GM18868 (cell line): Measurements from ENCODE around the gene PIEZO2.
A peak's percentile ranks its signal among the peaks of the same experiment; 100 is the strongest.

Experiments
- ATAC-seq: cut with Tn5 transposase; IDR thresholded peaks from one replicate; pipeline ENCODE4 v1.9.1; 2021; ENCODE audit warnings: mild to moderate bottlenecking, moderate library complexity; ENCODE audit not compliant: unreplicated experiment

PIEZO2 gene

DNA sequence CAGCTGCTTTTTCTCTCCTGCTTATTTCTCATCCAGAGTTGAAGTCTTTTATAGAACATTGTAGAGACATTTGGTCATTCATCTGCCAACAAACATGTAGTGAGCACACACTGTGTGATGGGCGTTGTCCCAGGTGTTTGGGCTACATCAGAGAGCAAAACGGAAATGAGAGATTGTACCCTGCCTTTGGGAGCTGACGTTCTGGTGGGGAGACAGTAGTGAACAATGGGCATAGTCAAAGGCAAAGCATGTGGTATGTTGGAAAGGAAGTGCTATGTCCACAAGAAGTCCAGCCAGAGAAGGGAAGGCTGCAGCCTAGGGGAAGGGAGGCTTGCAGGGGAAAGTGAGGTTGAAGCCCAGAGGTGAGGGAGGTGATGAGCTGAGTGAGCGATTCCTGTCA lies 78.1 kb downstream of the PIEZO2 start:
- ATAC-seq, result no peak

DNA sequence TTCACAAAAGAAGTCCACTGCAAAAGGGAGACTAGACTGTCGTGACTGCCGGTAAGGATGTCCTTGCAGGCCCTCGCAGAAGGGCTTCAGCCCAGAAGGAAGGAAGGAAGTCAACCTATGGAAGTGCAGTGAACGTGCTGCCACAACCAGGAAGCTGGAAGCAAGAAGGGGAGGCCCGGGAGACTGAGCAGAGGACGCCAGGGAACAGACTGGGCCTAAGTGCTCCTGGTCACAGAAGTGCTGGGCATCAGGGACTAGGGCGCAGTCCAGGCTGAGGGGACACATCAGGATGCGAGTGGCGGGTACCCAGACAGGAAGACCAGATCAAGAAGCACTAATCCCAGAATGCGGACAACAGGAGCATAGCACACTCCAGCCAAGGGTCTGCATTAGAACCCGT lies 78.8 kb downstream of the PIEZO2 start:
- no peak for ATAC-seq

- ATAC-seq, result no peak
Measured at GRCh38 chr18:11066038-11066437, 83.3 kb downstream of the PIEZO2 start.

- ATAC-seq, result no peak
Measured at GRCh38 chr18:11064727-11065460, 84.5 kb downstream of the PIEZO2 start.

DNA sequence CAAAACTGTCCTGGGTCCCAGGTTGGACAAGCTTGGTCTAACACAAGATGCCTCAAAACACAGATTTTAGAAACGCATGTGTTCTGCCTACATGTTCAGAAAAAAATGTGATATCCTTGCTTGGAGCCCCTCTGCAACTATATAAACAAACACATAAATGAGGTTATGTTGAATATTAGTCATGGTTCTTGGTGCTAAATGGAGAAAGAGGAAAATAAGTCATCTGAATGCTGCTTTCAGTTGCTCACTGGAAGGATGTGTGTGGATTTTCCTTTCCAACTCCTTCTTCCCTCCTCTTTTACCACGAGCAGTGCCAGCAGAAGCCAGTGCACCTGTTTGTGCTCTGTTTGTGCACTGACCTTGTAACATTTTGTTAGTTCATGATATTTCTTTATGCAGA lies 85.3 kb downstream of the PIEZO2 start:
- no peak for ATAC-seq

DNA sequence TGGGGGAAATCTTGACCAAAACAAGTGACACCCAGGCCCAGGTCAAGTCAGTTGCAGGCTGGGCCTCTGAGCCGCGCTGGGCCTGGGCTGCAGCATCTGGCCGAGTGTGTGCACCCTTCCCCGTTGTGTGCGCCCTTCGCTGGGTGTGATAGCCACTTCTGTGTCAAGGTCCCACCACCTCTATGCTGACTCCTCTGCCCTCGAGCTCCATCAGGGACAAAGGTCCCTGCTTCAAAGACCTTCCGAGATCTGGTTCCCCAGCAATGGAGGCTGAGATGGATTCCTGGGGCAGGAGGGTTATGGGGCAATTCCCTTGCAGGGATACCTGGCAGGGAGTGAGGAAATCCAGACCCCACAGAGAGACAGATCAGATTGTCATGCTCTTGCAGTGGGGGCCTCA lies 93.6 kb downstream of the PIEZO2 start:
- ATAC-seq, result no peak

- no peak for ATAC-seq
Measured at GRCh38 chr18:11054497-11054896, 94.9 kb downstream of the PIEZO2 start.

DNA sequence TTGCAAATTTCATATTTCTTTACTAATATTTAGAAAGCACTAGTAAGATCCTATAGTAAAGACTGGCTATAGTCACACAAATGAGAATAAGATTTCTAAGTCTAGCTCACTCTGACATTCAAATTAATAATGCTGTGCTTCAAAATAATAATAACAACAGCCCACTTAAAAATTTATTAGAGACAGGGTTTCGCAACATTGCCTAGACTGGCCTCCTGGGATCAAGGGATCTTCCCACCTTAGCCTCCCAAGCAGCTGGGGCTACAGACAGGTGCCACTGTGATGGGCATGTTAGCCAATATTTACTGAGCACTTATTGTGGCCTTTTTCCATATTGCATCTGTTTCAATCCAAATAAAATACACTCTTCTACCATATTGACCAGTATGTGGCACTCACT lies 96.1 kb downstream of the PIEZO2 start:
- no peak for ATAC-seq

GRCh38 chr18:11052800-11053199 lies 96.6 kb downstream of the PIEZO2 start:
- peak; percentile 90 for ATAC-seq

GRCh38 chr18:11051462-11051861 lies 97.9 kb downstream of the PIEZO2 start:
- ATAC-seq, result no peak

GRCh38 chr18:11050966-11051365 lies 98.4 kb downstream of the PIEZO2 start:
- no peak for ATAC-seq

DNA sequence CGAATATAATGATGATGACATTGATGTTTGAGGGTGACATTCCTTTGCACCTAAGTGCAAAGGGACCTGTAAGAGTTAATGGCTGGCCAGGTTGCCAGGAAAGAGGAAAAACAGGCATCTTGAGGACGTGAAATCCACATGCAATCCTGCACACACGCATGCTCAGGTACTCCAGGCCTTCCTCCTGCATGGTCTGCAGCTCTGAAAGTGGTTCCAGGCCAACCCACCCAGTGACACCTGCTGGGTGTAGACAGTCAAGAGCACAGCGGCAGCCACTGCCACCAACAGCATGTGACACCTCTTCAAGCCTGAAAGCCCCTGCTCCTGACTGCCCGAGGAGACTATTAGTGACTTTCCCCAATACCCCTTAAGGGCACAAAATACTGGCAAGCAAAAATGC lies 101.6 kb downstream of the PIEZO2 start:
- no peak for ATAC-seq

DNA sequence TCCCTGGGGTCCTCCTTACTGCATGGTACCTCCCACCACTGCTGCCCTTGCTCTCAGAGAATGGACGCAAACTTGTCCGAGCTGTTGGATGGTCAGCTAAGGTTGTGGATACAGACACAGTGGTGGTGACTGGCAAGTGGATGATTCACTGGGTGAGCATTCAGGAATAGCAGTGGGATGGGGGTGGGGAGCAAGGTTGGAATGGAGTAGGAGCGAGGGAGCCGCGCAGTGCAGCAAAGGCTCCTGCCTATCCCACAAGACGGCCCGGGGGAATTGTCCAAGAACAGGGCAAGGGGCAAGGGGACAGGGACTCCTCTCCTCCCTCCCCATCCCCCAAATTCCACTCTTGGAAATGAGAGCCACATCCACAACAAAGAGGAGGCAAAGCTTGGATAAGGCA lies 102.2 kb downstream of the PIEZO2 start:
- no peak for ATAC-seq

DNA sequence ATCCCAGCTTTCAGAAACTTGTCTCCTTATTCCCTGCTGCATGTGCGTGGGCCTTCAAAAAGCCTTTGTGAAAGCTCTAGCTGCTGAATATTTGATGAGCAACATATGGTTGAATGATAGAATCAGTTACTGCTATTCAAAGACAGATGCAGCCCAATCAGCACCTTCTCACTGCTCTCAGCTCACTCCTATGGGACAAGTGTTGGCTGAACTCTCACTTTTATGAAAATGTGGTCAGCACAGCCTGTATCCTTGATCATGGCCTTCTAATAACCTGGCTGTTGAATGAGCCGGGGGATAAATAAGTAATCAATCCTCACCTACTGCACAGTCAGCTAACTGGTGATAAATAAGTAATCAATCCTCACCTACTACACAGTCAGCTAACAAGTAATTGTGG lies 103.2 kb downstream of the PIEZO2 start:
- no peak for ATAC-seq

DNA sequence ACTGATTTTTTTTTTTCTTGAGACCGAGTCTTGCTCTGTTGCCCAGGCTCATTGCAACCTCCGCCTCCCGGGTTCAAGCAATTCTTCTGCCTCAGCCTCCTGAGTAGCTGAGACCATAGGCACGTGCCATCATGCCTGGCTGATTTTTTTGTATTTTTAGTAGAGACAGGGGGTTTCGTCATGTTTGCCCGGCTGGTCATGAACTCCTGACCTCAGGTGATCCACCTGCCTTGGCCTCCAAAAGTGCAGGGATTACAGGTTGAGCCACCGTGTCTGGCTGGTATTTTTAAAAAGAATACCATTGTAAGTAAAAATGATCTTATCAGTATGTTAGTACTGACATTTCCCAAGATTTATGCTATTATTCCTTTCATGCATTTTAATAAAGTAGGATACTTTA lies 105.7 kb downstream of the PIEZO2 start:
- no peak for ATAC-seq

DNA sequence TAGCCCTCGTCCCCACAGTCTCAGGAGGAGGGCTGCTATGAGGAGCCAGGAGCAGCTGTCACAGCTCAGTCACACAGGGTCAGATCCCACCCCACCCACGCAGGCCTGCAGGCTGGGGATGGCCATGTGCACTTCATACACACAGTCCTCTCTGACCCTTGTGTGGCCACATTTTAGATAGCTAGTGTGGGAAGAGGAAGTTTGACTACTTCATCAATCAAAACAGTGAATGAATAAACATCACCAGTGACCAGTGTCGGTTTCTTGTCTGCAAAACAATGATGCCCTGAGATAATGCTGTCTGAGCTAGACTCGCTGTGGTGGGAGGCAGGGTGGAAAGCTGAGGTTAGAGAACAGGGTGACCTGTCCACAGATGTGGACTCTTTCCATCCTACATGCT lies 107.1 kb downstream of the PIEZO2 start:
- ATAC-seq, result no peak

GRCh38 chr18:11040823-11041656 lies 108.3 kb downstream of the PIEZO2 start:
- peak; percentile 47 for ATAC-seq

DNA sequence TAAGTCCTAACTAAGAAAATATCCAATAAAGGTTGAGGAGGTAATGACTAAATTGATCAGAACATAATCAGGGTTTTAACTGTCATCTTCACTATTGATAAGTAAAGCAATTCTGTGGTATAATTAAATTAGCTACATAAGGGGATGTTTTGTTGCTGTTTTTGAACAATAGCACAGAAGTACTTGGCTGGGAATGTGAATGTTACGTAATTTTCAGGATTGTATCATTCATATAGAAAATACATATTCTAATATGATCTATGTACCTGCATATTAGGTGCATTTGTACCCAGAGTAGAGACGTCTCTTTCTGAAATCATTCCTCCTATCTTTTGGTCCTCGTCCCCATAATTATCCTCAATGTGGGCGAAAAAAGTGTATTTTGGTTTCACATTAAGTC lies 109.0 kb downstream of the PIEZO2 start:
- no peak for ATAC-seq

- ATAC-seq, result no peak
Measured at GRCh38 chr18:11037533-11038240, 111.7 kb downstream of the PIEZO2 start.

DNA sequence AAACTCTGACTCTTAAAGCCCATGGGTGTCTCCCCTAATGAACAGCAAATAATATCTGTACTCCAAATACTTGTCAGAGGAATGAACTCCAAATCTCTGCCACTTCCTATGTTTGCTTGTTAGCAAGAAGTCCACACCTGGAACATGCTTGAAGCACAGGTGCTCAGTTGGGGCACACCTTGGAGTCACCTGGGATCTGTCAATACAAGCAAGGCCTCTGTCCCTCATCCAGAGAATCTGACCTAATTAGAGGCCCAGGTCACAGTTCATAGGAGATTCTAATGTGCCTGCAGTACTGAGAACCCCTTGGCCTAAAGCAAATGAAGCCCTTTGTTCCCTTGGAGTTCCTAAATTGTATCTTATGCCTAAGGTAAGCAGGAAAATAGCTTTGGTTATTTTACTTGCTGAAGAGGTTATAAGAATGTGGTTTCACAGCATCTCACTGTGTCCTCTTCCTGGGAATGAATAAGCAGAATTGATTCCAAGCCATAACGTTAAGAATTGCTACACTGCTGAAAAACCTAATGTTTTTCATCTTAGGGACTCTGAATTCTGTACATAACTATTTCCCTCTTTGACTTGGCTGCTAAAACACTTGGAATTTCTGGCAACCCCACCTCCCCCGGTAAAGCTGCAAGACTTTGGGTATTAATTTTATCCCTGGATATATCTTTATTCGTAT lies 113.4 kb downstream of the PIEZO2 start:
- ATAC-seq, result no peak

GRCh38 chr18:11035376-11035775 lies 114.0 kb downstream of the PIEZO2 start:
- no peak for ATAC-seq
